GM12865 (cell line): ENCODE results near the gene UBE2D2.

Experiments
- DNase-seq: peaks from one replicate; pipeline ENCODE4 v3.0.0; 2010; ENCODE audit warnings: low read depth
- H3K4me3 ChIP-seq: 2 replicates; pipeline ENCODE4 v1.5.1; 2011; ENCODE audit warnings: mild to moderate bottlenecking, low read depth, low read length, control low read depth
- TF ChIP-seq, protein P1 (sequence below): IDR thresholded peaks from 2 replicates; pipeline ENCODE4 v1.5.1; 2011; ENCODE audit warnings: low read length, control low read depth, low read depth, inconsistent platforms; ENCODE audit not compliant: insufficient read depth; ENCODE audit errors: missing control alignments

UBE2D2 gene

DNA sequence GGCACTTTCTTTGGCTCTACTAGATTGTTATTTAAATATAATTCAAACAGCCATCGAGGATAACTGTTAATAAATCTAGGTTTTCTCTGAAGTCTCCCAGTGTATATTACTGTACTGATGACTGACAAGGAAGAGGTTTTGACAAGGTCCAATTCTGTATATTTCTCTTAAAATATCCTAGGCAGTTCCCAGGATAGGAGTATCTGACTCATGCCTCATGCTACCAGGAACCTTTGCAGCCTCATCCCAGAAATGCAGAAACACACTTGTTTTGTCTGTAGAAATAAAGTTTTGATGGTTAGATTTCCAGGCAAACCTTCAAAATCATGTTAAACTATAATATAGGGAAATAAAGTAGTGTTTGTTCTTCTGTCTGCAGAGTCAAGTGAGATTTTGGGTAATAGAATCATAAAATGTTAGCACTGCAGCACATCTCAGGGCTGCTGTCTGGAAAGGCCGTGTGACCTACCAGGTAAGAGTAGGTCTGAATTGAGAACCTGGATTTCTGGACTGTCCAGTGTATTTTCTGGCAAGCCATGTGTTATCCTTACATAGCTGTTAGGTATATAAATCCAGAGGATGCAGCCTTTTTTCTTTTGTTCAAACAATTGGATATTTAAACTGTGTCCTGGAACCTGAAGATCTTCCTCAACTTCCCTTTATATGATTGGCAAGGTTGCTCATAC is 8.3 kb downstream of the UBE2D2 start:
- no peak overlapping the region for H3K4me3 ChIP-seq
- DNase-seq = no peak
- TF ChIP-seq, protein P1, sequence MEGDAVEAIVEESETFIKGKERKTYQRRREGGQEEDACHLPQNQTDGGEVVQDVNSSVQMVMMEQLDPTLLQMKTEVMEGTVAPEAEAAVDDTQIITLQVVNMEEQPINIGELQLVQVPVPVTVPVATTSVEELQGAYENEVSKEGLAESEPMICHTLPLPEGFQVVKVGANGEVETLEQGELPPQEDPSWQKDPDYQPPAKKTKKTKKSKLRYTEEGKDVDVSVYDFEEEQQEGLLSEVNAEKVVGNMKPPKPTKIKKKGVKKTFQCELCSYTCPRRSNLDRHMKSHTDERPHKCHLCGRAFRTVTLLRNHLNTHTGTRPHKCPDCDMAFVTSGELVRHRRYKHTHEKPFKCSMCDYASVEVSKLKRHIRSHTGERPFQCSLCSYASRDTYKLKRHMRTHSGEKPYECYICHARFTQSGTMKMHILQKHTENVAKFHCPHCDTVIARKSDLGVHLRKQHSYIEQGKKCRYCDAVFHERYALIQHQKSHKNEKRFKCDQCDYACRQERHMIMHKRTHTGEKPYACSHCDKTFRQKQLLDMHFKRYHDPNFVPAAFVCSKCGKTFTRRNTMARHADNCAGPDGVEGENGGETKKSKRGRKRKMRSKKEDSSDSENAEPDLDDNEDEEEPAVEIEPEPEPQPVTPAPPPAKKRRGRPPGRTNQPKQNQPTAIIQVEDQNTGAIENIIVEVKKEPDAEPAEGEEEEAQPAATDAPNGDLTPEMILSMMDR = no peak

DNA sequence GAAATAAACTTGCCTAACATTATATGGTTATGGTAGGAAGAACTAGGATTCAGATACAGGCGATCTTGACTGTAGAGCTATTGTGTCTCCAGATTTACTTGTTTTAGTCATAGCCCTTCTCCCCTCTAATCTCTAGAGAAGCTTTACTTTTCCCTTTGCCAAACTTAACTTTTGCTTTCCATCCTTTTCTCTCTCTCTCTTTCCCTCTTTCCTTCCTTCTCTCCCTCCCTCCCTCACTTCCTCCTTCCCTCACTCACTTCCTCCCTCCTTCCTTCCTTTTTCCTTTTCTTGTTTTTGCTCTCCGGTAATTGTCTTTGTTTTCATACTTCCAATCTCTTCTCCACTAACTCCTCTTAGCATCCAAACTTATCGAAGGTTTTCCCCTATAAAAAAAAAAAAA is 10.4 kb downstream of the UBE2D2 start:
- TF ChIP-seq, protein P1 = no peak
- no peak for DNase-seq
- no peak overlapping the region for H3K4me3 ChIP-seq

DNA sequence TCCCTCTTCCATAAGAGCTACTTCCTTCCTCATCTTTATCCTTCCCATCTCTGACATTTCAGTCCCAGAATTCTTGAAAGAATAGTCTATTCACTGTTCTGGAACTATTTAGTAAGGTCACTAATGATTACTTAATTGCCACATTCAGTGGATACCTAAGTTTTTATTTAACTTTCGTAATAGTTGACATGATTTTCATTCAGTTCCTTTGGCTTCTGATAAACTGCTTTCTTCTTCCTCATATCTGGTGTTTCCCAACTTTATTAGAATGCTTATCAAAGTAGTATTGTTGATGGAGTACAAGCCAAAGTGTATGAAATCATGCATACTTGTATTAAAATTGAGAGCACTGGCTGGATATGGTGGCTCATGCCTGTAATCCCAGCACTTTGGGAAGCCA is 10.8 kb downstream of the UBE2D2 start:
- TF ChIP-seq, protein P1 = no peak
- no peak overlapping the region for H3K4me3 ChIP-seq
- no peak for DNase-seq

DNA sequence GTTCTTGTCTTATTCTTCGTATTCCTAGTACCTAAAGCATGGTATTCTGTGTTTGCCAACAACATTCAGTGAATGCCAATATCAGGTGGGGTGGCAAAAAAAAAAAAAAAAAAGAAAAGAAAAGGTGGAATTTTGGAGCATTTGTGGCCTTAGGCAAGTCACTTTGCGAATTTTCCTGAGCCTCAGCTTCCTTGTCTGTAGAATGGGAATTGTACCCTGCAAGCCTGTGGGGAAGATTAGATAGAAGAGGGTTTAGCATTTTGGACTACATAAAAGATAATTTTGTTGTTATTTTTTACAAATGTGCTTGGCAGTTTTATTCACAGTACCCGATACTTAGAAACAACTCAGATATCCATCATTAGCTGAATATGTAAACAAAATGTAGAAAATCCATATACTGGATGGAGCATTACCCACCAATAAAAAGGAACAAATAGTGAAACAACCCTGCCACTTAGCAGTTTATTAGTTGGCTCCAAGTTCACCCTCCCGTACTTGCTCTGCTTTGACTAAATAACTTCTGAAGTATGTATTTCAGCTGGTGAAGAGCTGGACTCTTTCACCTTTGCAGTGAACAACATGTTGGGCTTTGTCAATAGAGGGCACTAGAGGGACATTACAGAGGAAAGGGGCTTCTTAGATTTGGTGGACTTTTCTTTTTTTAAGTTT is 13.6 kb downstream of the UBE2D2 start:
- no peak overlapping the region for H3K4me3 ChIP-seq
- TF ChIP-seq, protein P1 = peak; percentile 62
- DNase-seq = peak; percentile 71

DNA sequence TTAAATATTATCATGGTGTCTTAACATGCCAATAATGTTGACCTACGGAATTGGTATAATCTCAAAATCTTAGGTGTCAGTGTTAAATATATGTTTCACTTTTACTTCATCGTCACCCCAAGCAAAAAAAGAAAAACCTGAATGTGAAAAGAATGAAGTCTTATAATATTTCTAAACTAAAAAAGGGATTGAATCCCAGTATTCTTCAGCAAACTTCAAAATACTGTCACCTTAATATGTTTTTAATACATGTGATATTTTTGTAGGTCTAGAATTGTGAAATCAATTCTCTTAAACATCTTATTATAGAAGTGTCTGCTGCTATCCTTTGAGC is 14.1 kb downstream of the UBE2D2 start:
- DNase-seq = no peak
- H3K4me3 ChIP-seq = no peak overlapping the region
- TF ChIP-seq, protein P1 = no peak

DNA sequence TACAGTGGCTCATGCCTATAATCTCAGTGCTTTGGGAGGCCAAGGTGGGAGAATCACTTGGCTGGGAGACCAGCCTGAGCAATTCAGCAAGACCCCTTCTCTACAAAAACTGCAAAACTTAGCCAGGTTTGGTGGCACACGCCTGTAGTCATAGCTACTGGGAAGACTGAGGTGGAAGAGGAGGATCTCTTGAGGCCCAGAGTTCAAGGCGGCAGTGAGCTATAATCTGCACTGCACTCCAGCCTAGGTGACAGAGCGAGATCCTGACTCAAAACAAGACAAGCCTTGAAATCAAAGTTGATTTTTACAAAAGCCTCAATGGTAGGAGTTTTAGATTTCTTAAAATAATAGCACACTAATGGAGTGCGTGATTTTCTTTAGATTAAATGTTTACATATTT is 14.6 kb downstream of the UBE2D2 start:
- TF ChIP-seq, protein P1 = no peak
- H3K4me3 ChIP-seq = no peak overlapping the region
- DNase-seq = peak; percentile 62

DNA sequence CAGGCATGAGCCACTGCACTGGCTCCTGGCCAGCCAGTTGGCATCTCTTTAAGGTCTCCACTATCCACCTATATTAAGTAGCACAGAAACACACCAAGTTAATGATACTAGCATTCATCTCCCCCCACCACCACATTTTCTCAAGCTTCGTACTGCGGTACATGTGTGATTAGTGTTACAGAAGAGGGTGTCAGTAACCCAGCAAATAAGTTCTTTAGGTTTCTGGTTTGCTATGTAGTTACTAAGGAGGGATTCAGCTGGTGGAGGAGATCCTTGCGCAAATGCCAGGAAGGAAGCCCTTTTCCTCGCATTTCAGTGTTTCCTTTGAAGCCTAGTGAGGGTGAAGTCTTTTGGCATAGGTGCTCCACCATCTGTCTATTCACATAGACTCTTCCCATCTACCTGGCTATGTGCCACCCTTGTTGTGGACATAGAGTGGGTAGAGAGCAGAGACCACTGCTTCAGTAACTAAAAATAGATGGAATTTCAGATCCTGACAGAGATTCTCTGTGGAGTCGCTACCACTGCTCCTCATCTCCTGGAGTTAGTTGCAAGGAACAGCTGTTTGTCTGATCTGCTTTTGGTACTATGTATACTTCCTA is 16.7 kb downstream of the UBE2D2 start:
- H3K4me3 ChIP-seq = no peak overlapping the region
- TF ChIP-seq, protein P1 = no peak
- DNase-seq = no peak
